Measurements from ENCODE around the gene WBP2NL.

The WBP2NL gene

GRCh38 chr22:42074132-42074811 lies 75.7 kb downstream of the WBP2NL start, which contains the start of gene PHETA2:
Gene PHETA2 (plus strand): TSS chr22:42074248. CDS start chr22:42077294, 3,046 bp downstream.
- peak; percentile 72 for DNase-seq

- no peak for DNase-seq
Observed at GRCh38 chr22:42074846-42075676, 76.5 kb downstream of the WBP2NL start.

- no peak for DNase-seq
Observed at GRCh38 chr22:42076764-42077485, 78.3 kb downstream of the WBP2NL start.

GRCh38 chr22:42077486-42078125 lies 79.0 kb downstream of the WBP2NL start:
- no peak for DNase-seq

Measured in eye (tissue), 1 donor.